Tibial nerve (tissue), 3 donors: ENCODE results near the gene PXN.

Experiments used
- POLR2A ChIP-seq, 2 donors: fragments of 450-650 bp; IDR thresholded peaks; one replicate each; pipeline ENCODE4 v1.6.1; 2017; ENCODE audit warnings: antibody characterized with exemption in 2 of 2, mild to moderate bottlenecking in 2 of 2, moderate library complexity in 2 of 2
- TF ChIP-seq, protein P1 (sequence below), 5 experiments: fragments of 200-600 bp in 3 of 5; fragments of 450-650 bp in 2 of 5; sonication (generic) in 3 of 5; IDR thresholded peaks; one replicate each; pipeline ENCODE4 v1.5.1; 2016 to 2019; ENCODE audit warnings: antibody characterized with exemption in 5 of 5, mild to moderate bottlenecking in 3 of 5, moderate library complexity in 2 of 5

DNA sequence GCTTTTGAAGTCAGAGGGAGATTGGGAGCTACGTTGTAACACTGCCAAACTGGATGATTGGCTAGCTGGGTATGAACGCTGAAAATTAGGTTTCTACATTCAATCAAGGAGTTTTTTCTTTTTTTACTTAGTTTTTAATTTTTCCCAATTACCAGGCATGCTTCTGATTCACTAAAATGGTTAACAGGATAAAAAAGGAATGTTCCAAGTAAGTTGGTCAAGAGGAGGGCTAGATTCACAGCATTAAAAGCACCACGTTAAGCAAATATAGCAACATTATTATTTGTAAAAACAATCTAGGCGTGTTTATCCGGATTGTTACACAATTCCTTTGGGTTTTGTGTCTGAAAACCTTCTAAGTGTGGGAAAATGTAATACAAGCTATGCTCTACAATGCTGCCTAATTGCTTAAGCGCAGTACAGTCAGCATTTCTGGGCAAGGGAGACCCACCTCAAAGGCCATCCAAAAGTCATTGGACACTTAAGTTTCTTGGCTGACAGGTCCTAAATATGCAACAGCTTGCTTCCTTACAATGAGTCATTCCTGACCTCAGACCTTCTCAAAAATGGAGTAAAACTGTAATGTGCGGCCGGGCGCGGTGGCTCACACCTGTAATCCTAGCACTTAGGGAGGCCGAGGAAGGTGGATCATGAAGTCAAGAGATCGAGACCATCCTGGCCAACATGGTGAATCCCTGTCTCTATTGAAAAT lies 65.8 kb downstream of the PXN start:
- TF ChIP-seq, protein P1, sequence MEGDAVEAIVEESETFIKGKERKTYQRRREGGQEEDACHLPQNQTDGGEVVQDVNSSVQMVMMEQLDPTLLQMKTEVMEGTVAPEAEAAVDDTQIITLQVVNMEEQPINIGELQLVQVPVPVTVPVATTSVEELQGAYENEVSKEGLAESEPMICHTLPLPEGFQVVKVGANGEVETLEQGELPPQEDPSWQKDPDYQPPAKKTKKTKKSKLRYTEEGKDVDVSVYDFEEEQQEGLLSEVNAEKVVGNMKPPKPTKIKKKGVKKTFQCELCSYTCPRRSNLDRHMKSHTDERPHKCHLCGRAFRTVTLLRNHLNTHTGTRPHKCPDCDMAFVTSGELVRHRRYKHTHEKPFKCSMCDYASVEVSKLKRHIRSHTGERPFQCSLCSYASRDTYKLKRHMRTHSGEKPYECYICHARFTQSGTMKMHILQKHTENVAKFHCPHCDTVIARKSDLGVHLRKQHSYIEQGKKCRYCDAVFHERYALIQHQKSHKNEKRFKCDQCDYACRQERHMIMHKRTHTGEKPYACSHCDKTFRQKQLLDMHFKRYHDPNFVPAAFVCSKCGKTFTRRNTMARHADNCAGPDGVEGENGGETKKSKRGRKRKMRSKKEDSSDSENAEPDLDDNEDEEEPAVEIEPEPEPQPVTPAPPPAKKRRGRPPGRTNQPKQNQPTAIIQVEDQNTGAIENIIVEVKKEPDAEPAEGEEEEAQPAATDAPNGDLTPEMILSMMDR (IDR thresholded peaks at IDR 0.05), result no peak
- TF ChIP-seq POLR2A (IDR thresholded peaks at IDR 0.05), result no peak
